GM19438 (cell line): ENCODE results near the gene SURF6.
"Not testable (repeated sequence)": the region's sequence is repeated elsewhere in the genome, so short reads cannot be mapped to it uniquely, and the experiment has no call there.

Source experiments
- ATAC-seq: cut with Tn5 transposase; IDR thresholded peaks from one replicate; pipeline ENCODE4 v1.9.1; 2021; ENCODE audit warnings: low read depth; ENCODE audit not compliant: unreplicated experiment

Gene SURF6

GRCh38 chr9:133329306-133330156, 6.5 kb downstream of the SURF6 start:
- not testable (repeated sequence) for ATAC-seq

DNA sequence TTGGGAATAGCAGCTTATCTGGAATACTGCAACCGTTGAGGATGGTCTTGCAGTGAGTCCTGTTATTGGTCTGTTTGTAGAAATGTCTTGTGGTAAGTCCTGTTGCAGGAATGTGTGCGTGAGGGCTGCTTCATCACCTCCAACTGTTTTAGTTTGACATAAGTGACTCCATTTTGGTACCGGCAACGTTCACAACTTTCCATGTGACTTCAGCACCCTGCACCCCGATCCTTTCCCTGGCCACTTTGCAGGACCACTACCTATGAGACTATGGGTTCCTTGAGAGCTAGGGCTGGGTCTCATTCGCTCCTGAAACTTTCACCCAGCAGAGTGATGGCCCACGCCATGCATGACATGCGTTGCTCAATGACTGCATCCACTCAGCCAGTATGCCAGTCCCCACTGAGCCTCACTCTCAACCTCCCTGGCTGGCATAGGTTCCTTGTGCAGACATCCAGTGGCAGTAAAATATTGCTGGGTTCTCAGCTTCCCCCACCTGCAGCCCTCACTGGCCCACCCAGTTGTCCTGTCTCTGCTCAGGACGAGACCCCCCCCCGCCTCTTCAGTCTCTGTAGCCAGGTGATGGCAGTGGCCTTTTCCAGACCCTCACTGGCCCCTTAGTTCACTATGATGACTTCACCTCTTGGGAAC, 8.0 kb downstream of the SURF6 start:
- no peak for ATAC-seq

DNA sequence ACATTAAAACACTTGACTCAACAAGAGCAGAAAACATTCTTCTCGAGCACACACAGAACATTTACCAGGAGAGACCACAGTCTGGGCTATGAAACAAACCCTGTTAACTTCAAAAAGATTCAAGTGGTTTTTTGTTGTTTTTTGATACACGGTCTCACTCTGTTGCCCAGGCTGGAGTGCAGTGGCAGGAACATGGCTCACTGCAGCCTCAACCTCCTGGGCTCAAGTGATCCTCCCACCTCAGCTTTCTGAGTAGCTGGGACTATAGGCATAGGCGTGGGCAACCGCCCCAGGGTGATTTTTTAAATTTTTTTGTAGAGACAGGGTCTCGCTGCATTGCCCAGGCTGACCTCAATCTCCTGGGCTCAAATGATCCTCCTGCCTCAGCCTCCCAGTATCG, 9.0 kb downstream of the SURF6 start:
- not testable (repeated sequence) for ATAC-seq

DNA sequence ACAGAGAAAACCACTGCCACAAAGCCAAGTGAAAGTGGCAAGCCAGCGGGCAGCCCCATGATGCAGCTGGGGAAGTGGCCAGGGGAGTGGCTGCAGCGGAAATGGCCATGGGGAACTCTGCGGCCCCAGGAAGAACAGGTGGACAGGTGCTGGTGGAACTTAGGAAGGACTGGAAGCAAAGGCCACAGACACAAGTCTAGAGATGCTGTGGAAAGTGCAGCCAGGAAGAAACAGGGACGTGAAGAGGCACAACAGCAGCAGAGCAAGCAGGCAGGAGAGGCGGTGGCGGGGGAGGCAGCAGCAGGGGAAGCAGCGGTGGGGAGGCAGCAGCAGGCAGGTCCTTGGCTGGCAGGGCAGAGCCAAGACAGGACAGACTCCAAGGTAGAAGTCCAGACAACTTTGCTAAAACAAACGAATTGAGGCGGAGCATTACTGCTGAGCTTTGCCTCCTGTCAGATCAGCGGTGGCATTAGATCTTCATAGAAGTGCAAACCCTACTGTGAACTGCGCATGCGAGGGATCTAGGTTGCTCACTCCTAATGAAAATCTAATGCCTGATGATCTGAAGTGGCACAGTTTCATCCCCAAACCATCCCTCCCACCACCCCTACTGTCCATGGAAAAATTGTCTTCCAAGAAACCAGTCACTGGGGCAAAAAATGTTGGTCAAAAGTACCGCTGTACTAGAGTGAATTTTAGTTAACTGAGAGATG, 11.8 kb downstream of the SURF6 start:
- ATAC-seq = no peak

GRCh38 chr9:133323211-133323610, 12.8 kb downstream of the SURF6 start:
- ATAC-seq = no peak

- ATAC-seq = no peak
These were observed 13.3 kb downstream of the SURF6 start for GRCh38 chr9:133322701-133323100.

DNA sequence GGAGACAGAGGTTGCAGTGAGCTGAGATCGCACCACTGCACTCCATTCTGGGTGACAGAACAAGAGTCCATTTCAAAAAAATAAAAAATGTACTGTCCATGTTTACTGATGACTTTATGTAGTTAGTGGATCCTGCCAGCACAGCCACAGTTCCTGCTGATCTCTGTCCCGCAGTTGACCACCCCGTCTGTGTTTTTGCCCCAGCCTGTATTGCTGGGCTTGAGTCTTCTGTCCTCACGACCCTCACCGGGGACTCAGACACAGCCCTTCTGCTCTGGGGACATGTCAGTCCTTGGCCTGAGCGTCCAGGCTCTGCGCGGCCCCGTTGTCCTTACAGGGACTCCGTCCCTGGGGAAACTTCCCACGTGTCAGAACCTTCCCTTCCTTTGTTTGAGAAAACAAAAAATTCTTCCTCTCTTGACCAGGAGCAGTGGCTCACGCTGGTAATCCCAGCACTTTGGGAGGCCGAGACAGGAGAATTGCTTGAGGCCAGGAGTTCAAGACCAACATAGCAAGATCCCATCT, 14.5 kb downstream of the SURF6 start:
- ATAC-seq = no peak

GRCh38 chr9:133320421-133320881, 15.5 kb downstream of the SURF6 start:
- no peak for ATAC-seq

- ATAC-seq = not testable (repeated sequence)
These were observed 18.4 kb downstream of the SURF6 start for GRCh38 chr9:133317551-133317950.

DNA sequence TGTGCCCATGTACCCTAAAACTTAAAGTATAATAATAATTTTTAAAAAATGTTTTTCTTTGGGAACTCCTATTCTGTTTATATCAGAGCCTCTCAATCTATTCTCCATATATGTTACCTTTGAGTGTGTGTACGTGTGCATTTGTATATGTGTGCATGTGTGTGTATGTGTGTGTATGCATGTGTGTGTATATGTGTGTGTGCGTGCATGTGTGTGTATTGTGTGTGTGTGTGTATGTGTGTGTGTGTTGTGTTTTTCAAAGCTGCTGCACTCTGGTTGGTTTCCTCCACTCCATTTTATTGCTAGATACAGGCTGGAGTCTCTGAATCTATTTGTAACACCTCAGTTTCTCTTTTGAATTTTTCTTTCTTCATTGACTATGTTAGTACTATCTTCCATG, 20.0 kb downstream of the SURF6 start:
- ATAC-seq = no peak

DNA sequence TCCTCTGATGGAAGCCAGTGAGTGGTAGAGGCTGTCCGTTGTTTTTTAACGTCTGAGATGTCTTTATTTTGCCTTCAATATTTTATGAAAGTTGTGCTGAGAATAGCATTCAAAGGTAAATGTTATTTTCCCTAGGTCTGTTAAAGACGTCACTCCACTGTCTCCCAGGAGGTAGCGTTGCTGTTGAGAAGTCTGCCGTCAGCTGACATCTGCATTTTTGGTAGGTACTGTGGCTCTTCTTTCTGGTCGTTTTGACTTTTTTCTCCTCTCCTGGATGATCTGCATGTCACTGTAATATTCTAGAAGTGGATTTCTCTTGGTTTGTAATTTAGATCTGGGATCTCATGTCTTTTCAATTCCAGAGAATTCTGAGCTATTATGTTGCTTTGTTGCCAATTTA, 26.4 kb downstream of the SURF6 start:
- ATAC-seq = no peak

DNA sequence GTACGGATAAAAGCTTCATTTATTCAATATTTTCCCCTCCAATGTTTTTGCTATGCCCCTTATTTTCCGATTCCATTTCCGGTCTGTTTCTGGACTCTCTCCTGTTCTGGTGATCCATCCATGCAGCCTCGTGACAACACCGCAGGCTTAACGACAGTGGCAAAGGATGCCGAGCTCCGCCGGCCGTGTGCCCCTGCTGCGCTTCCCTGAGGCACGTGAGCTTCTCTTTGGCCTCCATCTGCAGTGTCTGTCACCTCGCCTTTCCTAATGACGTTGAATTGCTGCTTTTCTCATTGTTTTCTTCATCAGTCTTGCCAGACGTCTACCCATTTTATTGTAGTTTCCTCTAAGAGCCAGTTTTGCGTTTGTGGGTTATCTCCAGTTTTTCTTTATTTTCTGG, 28.7 kb downstream of the SURF6 start:
- ATAC-seq = no peak

DNA sequence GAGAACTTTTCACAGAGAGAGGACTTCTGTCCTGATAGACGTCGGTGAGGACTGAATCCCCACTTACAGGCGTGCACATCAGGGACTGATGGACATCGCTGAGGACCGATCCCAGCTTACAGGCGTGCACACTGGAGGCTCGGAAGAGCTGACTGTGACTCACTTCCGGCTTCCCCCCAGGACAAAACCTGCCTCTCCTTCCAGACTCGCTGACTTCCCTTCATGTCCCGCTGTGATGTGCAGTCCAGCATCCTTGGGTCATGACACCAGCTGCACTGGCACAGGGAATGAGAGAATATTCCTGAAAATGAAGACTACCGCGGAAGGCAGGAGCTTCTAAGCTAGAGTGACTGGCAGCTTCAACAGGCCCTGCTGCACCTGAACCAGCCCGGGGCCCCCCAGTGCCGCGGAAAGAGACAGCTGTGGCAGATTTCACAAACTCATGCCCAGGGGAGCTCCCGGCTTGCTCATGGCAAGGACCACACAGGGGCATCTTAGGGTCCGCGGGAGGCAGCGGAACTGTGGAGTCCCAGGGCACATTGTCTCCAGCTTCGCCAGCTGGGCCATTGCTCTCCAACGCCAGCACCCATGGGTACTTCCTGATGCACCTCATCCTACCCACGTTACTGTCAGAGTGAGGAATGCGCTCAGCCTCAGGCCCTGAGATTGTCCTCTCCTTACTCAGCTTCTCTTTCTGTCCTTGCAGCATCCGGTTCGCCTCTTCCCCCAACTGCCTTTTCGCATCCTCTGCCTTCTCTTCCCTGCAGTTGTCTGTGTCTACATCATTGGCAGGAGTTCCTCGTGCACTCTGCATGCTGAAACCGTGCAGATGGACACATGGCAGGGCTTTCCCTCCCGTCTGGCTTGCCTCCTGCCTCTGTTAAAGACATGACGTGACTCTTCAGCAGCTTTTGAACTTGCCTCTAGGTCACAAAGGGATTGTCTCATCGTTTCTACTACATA, 29.5 kb downstream of the SURF6 start:
- no peak for ATAC-seq

DNA sequence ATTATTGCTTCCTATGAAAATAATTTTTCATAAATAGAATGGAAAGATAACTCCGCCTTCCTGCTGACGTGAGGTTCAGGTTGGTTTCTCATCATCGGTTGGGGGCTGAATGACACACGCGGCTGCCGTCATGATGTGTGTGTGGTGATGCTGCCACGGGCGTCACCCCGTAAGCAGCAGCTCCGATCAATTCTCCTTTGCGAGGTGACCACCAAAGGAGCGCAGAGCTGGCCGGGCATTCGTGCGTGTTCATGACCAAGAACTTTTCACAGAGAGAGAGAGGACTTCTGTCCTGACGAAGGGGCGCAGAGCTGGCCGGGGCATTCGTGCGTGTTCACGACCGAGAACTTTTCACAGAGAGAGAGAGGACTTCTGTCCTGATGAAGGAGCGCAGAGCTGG, 30.3 kb downstream of the SURF6 start:
- ATAC-seq = no peak

- ATAC-seq = no peak
These were observed 31.3 kb downstream of the SURF6 start for GRCh38 chr9:133304477-133305377.

DNA sequence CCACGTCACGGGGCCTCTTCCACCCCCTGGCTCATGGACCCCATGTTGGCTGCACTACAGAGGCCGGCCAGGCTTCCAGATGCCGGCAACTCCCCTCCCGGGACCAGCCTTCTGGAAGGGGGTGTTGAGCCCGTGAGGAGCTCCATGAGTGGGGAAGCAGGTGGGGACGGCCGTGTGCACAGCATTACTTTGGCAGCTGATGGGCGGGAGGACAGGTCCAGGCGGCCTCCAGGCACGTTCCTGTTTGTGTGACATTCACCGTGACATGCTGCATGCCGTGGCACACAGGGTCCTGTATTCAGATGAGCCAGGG, 31.9 kb downstream of the SURF6 start:
- ATAC-seq = no peak

- ATAC-seq = no peak
These were observed 32.5 kb downstream of the SURF6 start for GRCh38 chr9:133303266-133304157.
